ENCODE results near the gene PTPRN2. TPM values are rescaled to one million over a fixed set of nuclear protein-coding genes. Genes with fewer than 3 reads are reported as not detected.

The PTPRN2 gene
- total RNA-seq, 1 experiment from 2014 or later: 0.16 TPM

- in situ Hi-C loops (cut with HindIII; ENCODE audit: low pct_unique_long_range_greater_than_20kb, low sequenced_read_pairs): no loop called here
- no peak for DNase-seq (ENCODE audit: low read depth, low spot score)
Observed at GRCh38 chr7:157877298-157878090, 710.1 kb downstream of the PTPRN2 start.

GRCh38 chr7:157876469-157877285 lies 710.9 kb downstream of the PTPRN2 start:
- no peak for DNase-seq (ENCODE audit: low read depth, low spot score)
- in situ Hi-C loops (cut with HindIII; ENCODE audit: low pct_unique_long_range_greater_than_20kb, low sequenced_read_pairs): no loop called here

GRCh38 chr7:157875230-157876179 lies 712.1 kb downstream of the PTPRN2 start:
- in situ Hi-C loops (cut with HindIII; ENCODE audit: low pct_unique_long_range_greater_than_20kb, low sequenced_read_pairs): no loop called here
- DNase-seq (ENCODE audit: low read depth, low spot score): peak; percentile 68

GRCh38 chr7:157874870-157875229 lies 712.8 kb downstream of the PTPRN2 start:
- in situ Hi-C loops (cut with HindIII; ENCODE audit: low pct_unique_long_range_greater_than_20kb, low sequenced_read_pairs): no loop called here
- DNase-seq (ENCODE audit: low read depth, low spot score): no peak

GRCh38 chr7:157874208-157874816 lies 713.3 kb downstream of the PTPRN2 start:
- DNase-seq (ENCODE audit: low read depth, low spot score): no peak
- in situ Hi-C loops (cut with HindIII; ENCODE audit: low pct_unique_long_range_greater_than_20kb, low sequenced_read_pairs): no loop called here

- in situ Hi-C loops (cut with HindIII; ENCODE audit: low pct_unique_long_range_greater_than_20kb, low sequenced_read_pairs): no loop called here
- DNase-seq (ENCODE audit: low read depth, low spot score): no peak
Observed at GRCh38 chr7:157873664-157874063, 714.0 kb downstream of the PTPRN2 start.

- DNase-seq (ENCODE audit: low read depth, low spot score): no peak
- in situ Hi-C loops (cut with HindIII; ENCODE audit: low pct_unique_long_range_greater_than_20kb, low sequenced_read_pairs): no loop called here
Observed at GRCh38 chr7:157873181-157873580, 714.4 kb downstream of the PTPRN2 start.

- in situ Hi-C loops (cut with HindIII; ENCODE audit: low pct_unique_long_range_greater_than_20kb, low sequenced_read_pairs): no loop called here
- DNase-seq (ENCODE audit: low read depth, low spot score): no peak
Observed at GRCh38 chr7:157872447-157872846, 715.2 kb downstream of the PTPRN2 start.

- DNase-seq (ENCODE audit: low read depth, low spot score): no peak
- in situ Hi-C loops (cut with HindIII; ENCODE audit: low pct_unique_long_range_greater_than_20kb, low sequenced_read_pairs): no loop called here
Observed at GRCh38 chr7:157871681-157872080, 715.9 kb downstream of the PTPRN2 start.

GRCh38 chr7:157870644-157871290 lies 716.9 kb downstream of the PTPRN2 start:
- DNase-seq (ENCODE audit: low read depth, low spot score): no peak
- in situ Hi-C loops (cut with HindIII; ENCODE audit: low pct_unique_long_range_greater_than_20kb, low sequenced_read_pairs): no loop called here

- no peak for DNase-seq (ENCODE audit: low read depth, low spot score)
- in situ Hi-C loops (cut with HindIII; ENCODE audit: low pct_unique_long_range_greater_than_20kb, low sequenced_read_pairs): no loop called here
Observed at GRCh38 chr7:157869793-157870192, 717.8 kb downstream of the PTPRN2 start.

GRCh38 chr7:157867685-157868305 lies 719.8 kb downstream of the PTPRN2 start:
- in situ Hi-C loops (cut with HindIII; ENCODE audit: low pct_unique_long_range_greater_than_20kb, low sequenced_read_pairs): no loop called here
- no peak for DNase-seq (ENCODE audit: low read depth, low spot score)

GRCh38 chr7:157866336-157866924 lies 721.2 kb downstream of the PTPRN2 start:
- no peak for DNase-seq (ENCODE audit: low read depth, low spot score)
- in situ Hi-C loops (cut with HindIII; ENCODE audit: low pct_unique_long_range_greater_than_20kb, low sequenced_read_pairs): no loop called here

- in situ Hi-C loops (cut with HindIII; ENCODE audit: low pct_unique_long_range_greater_than_20kb, low sequenced_read_pairs): no loop called here
- DNase-seq (ENCODE audit: low read depth, low spot score): no peak
Observed at GRCh38 chr7:157865351-157866165, 722.1 kb downstream of the PTPRN2 start.

- no peak for DNase-seq (ENCODE audit: low read depth, low spot score)
- in situ Hi-C loops (cut with HindIII; ENCODE audit: low pct_unique_long_range_greater_than_20kb, low sequenced_read_pairs): no loop called here
Observed at GRCh38 chr7:157864911-157865310, 722.7 kb downstream of the PTPRN2 start.

Data from SK-MEL-5 (cell line).